Left renal pelvis (tissue), 4 donors: ENCODE measurements around the gene DNAH10. TPM values are rescaled to one million over a fixed set of nuclear protein-coding genes. Genes with fewer than 3 reads are reported as not detected.
"Not testable (repeated sequence)": the region's sequence is repeated elsewhere in the genome, so short reads cannot be mapped to it uniquely, and the experiment has no call there.

Experiments
- DNase-seq, 4 donors: peaks; one replicate each; pipeline ENCODE4 v3.0.0-alpha.2; 2013; ENCODE audit warnings: low read depth in 4 of 4, low spot score in 3 of 4
- polyA plus RNA-seq, 4 donors: library from polyadenylated mRNA; unstranded; fragments of 120-200 nt; gene quantifications; one replicate each; pipeline ENCODE4 v1.2.1, GENCODE V29; 2013; ENCODE audit not compliant: insufficient read length in 4 of 4

DNAH10 gene
- polyA plus RNA-seq, 4 donors, result 2.2 to 5.2 (median 4.3) TPM

DNA sequence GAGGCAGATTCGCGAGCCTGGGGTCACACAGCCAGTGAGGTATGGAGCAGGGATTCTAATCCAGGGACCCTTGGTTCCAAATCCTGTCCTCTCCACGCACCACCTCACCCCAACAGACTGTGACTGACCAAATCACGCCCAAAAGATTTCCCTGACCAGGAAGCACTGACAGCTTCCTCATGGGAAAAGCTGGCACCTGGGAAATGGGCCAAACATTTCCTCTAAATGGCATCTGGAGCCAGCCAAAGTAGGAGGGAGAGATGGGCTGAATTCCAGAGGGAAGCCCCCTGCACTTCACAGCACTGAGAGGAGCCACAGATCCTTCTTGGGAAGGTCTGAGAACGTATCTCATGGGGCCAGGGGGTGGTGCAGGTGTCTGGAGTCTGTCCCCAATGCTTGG lies 181.7 kb downstream of the DNAH10 start:
- DNase-seq, result no peak

- no peak for DNase-seq
Measured at GRCh38 chr12:123944696-123945095, 182.6 kb downstream of the DNAH10 start.

GRCh38 chr12:123945287-123946151 lies 183.4 kb downstream of the DNAH10 start:
- no peak for DNase-seq

GRCh38 chr12:123946152-123946515 lies 184.0 kb downstream of the DNAH10 start:
- DNase-seq, result no peak

DNA sequence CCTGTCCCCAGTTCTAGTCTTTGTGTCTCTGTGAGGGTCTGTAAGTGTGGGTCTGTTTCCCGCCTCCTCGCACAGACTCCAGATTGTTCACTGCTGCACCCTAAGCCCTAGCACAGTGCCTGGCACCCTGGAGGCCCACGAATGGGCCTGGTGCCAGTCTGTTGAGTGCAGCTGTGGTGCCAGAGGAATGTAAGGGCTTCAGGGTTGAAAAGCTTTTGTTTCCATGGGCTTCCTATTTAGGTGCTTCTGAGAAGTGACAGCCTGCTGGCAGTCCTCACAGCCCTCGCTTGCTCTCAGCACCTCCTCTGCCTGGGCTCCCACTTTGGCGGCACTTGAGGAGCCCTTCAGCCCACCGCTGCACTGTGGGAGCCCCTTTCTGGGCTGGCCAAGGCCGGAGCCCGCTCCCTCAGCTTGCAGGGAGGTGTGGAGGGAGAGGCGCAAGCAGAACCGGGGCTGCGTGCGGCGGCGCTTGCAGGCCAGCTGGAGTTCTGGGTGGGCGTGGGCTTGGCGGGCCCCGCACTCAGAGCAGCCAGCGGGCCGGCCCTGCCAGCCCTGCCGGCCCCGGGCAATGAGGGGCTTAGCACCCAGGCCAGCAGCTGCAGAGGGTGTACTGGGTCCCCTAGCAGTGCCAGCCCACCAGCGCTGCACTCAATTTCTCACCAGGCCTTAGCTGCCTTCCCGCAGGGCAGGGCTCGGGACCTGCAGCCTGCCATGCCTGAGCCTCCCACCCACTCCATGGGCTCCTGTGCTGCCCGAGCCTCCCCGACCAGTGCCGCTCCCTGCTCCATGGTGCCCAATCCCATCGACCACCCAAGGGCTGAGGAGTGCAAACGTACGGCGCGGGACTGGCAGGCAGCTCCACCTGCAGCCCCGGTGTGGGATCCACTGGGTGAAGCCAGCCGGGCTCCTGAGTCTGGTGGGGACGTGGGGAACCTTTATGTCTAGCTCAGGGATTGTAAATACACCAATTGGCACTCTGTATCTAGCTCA lies 184.7 kb downstream of the DNAH10 start:
- not testable (repeated sequence) for DNase-seq

DNA sequence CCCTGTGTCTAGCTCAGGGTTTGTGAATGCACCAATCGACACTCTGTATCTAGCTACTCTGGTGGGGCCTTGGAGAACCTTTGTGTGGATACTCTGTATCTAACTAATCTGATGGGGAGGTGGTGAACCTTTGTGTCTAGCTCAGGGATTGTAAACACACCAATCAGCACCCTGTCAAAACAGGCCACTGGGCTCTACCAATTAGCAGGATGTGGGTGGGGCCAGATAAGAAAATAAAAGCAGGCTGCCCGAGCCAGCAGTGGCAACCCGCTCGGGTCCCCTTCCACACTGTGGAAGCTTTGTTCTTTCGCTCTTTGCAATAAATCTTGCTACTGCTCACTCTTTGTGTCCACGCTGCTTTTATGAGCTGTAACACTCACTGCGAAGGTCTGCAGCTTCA lies 185.4 kb downstream of the DNAH10 start:
- DNase-seq, result not testable (repeated sequence)

GRCh38 chr12:123948401-123948795 lies 186.3 kb downstream of the DNAH10 start:
- DNase-seq, result no peak

GRCh38 chr12:123948796-123949769 lies 187.0 kb downstream of the DNAH10 start:
- no peak for DNase-seq

GRCh38 chr12:123949770-123950165 lies 187.7 kb downstream of the DNAH10 start:
- DNase-seq, result no peak

- DNase-seq, result no peak
Measured at GRCh38 chr12:123950476-123951349, 188.6 kb downstream of the DNAH10 start.

- no peak for DNase-seq
Measured at GRCh38 chr12:123951467-123951866, 189.4 kb downstream of the DNAH10 start.

DNA sequence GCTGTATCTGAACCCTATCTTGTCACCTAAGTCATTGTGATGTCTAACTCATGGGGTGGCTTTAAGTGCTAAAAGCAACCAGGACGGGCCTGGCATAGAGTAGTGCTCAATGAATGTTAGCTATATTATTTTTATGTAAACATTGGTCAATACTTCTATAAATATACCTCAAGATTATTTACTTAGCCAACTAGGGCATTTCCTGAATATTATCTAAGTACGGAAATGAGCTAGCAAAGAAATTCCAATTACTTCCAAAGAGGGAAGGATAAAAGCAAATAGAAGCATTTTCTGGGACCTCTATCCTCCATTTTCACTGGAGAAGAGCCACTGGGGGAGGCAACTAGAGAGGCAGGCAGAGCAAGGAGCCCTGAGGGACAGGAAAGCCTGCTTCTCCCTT lies 189.9 kb downstream of the DNAH10 start:
- no peak for DNase-seq

GRCh38 chr12:123954647-123955350 lies 192.7 kb downstream of the DNAH10 start:
- no peak for DNase-seq

DNA sequence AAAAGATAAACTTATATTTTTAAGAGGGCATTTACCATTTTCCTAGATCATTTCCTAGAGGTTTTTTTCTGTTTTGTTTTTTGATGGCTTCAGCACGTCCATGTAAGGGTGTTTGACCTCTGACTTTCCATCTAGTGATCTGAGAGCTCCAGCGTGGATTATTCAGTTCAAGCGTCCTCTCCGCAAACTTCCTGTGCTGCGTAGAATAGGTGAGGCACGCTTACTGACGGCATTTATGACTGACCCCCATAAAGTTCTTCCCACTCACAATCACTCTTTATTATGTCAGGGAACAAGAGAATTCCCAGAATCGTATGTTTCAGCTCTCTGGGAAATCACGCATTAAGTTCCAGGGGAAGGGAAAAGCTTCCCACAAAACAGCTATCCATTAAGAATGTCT lies 194.1 kb downstream of the DNAH10 start:
- no peak for DNase-seq

DNA sequence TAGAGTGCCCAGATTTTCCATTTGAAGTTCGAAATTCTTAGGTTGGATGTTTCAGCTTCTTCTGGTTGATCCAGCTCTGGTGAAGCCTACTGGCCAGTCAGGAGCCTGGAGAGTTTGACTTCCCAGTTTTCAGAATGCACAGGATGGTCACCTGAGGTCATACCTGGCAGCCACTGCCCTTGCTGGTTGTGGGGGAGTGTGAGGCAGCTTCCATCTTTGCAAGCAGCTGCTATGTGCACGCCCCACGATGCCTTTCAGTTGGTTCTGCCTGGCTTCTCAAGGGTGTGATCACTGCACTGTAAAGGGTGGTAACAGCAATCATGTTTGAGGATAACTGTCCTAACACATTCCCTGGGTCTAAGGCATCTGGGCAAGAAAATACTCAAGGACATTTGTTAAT lies 195.1 kb downstream of the DNAH10 start:
- no peak for DNase-seq

GRCh38 chr12:123958462-123958861 lies 196.4 kb downstream of the DNAH10 start:
- no peak for DNase-seq

DNA sequence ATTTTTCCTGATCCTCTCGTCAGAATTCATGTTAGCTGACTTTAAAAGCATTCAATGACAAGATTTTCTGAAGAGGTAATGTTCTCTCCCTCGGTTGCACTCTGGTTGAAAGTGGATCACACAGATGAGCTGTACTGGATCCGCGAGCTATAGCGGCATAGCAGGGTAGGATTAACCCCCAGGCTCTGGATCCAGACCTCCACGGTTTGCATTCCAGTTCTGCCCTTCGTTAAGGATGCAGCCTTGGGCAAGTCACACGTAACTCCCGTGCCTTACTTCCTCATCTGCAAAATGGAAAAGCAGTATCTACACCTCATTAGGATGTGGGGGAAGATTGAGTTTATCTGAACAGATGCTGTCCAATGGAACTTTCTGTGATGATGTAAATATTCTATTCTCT lies 196.8 kb downstream of the DNAH10 start:
- no peak for DNase-seq

DNA sequence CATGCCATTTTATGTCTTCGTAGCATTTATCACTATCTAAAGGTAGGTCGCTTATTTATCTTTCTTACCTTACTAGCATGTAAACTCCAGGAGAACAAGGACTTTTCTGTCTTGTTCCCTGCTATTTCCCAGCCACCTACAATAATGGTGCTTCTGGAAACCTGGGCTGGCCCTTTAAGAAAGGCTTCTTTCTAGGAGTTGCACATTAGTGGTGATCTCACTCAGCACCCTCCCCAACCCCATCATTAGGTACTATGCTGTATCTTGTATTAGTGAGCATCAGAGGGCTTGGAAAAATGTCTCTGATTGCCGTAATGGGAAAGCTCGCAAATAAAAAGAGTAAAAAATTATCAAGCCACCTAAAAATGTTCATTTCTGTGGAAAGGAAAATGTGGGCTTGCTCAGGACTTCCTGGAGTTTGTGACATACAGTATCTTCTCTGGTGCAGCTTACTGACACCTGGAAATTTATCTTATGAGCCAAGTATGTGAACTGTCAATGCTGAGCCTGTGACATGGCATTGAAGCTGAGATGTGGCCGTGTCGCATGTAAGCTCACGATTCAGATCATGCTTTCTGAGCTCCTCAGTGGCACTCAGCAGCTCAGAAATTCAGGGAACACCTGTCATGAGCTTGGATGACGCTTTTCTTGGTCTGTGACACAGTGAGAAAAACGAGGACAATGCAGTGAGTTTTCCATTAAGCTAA lies 198.1 kb downstream of the DNAH10 start:
- no peak for DNase-seq
